Sigmoid colon (tissue), 4 donors: ENCODE results near the gene ZNF594.

Experiments
- POLR2AphosphoS5 ChIP-seq, 4 donors: sonication (generic); formaldehyde crosslinking; IDR thresholded peaks; one replicate each; pipeline ENCODE4 v1.6.1; 2017; ENCODE audit warnings: antibody characterized with exemption in 4 of 4
- TF ChIP-seq, protein P1 (sequence below), 4 experiments: fragments of 450-650 bp in 3 of 4; fragments of 200-600 bp in 1 of 4; IDR thresholded peaks; one replicate each; pipeline ENCODE4 v1.5.1; 2016 to 2019; ENCODE audit warnings: antibody characterized with exemption in 4 of 4, mild to moderate bottlenecking in 3 of 4, moderate library complexity in 2 of 4

DNA sequence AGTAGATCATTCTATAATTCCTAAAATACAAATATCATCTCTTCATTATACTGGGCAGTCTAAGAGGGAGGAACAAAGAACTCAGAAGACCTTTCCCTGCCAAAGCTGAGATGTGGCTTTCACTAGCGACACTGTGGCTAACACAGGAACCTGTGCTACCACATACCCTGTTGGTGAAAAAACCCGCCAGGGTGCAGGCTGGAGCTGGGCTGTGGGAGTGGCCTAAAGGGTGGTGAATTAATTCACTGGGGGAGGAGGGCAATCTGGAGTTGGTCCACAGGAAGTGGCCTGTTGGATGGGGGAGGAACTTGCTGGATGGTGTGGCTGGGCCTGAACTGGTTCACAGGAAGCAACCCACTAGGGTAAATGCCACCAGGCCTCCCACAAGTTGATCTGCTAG lies 7.4 kb downstream of the ZNF594 start:
- TF ChIP-seq, protein P1, sequence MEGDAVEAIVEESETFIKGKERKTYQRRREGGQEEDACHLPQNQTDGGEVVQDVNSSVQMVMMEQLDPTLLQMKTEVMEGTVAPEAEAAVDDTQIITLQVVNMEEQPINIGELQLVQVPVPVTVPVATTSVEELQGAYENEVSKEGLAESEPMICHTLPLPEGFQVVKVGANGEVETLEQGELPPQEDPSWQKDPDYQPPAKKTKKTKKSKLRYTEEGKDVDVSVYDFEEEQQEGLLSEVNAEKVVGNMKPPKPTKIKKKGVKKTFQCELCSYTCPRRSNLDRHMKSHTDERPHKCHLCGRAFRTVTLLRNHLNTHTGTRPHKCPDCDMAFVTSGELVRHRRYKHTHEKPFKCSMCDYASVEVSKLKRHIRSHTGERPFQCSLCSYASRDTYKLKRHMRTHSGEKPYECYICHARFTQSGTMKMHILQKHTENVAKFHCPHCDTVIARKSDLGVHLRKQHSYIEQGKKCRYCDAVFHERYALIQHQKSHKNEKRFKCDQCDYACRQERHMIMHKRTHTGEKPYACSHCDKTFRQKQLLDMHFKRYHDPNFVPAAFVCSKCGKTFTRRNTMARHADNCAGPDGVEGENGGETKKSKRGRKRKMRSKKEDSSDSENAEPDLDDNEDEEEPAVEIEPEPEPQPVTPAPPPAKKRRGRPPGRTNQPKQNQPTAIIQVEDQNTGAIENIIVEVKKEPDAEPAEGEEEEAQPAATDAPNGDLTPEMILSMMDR (IDR thresholded peaks at IDR 0.05) = no peak
- no peak for TF ChIP-seq POLR2AphosphoS5 (IDR thresholded peaks at IDR 0.05)
